CD8-positive, alpha-beta memory T cell (primary cell): ENCODE measurements around the gene PRDX1. TPM values are rescaled to one million over a fixed set of nuclear protein-coding genes. Genes with fewer than 3 reads are reported as not detected.

Experiments used
- CTCF ChIA-PET: fragments of 350-600 bp; sonication (Branson Sonifier 250); formaldehyde crosslinking; loops from one replicate; lab custom pipeline; 2021; ENCODE audit warnings: antibody characterized with exemption; lab: Charles Lee
- POLR2A ChIA-PET: fragments of 350-600 bp; sonication (Branson Sonifier 250); formaldehyde crosslinking; loops from one replicate; lab custom pipeline; 2021; ENCODE audit warnings: antibody characterized with exemption; lab: Charles Lee
- DNase-seq, 5 donors: peaks; one replicate each; pipeline versions ENCODE4 v3.0.0 to v3.0.0-alpha.2; 2020 to 2022; ENCODE audit warnings: mixed read lengths in 1 of 5
- H3K27ac ChIP-seq: one replicate; pipeline ENCODE4 v1.7.0; 2013; ENCODE audit warnings: low read depth, mild to moderate bottlenecking, low read length, moderate library complexity
- H3K27me3 ChIP-seq: 2 replicates; pipeline ENCODE4 v1.7.0; 2013; ENCODE audit warnings: low read length, mild to moderate bottlenecking; ENCODE audit not compliant: insufficient read depth, poor library complexity, severe bottlenecking
- H3K36me3 ChIP-seq: 2 replicates; pipeline ENCODE4 v1.7.0; 2013; ENCODE audit warnings: mild to moderate bottlenecking, low read length, moderate library complexity; ENCODE audit not compliant: insufficient read depth
- H3K4me1 ChIP-seq: 2 replicates; pipeline ENCODE4 v1.7.0; 2013; ENCODE audit warnings: mild to moderate bottlenecking, low read length, moderate library complexity; ENCODE audit not compliant: insufficient read depth
- H3K4me3 ChIP-seq: 2 replicates; pipeline ENCODE4 v1.7.0; 2013; ENCODE audit warnings: mild to moderate bottlenecking, low read length
- H3K9me3 ChIP-seq: 2 replicates; pipeline ENCODE4 v1.7.0; 2013; ENCODE audit warnings: mild to moderate bottlenecking, low read length
- H3K27ac Mint-ChIP-seq, 8 donors: one replicate each; pipeline ENCODE4 v1.8.0; 2020 to 2021; ENCODE audit warnings: mixed read lengths in 8 of 8, mild to moderate bottlenecking in 6 of 8, inconsistent platforms in 3 of 8, moderate library complexity in 3 of 8
- H3K27me3 Mint-ChIP-seq, 2 donors: one replicate each; pipeline ENCODE4 v1.8.0; 2020 to 2021; ENCODE audit warnings: mixed read lengths in 2 of 2, mild to moderate bottlenecking in 1 of 2, moderate library complexity in 1 of 2
- H3K36me3 Mint-ChIP-seq, 3 donors: one replicate each; pipeline ENCODE4 v1.8.0; 2020 to 2021; ENCODE audit warnings: mixed read lengths in 3 of 3, inconsistent platforms in 1 of 3, mild to moderate bottlenecking in 1 of 3
- H3K4me1 Mint-ChIP-seq, 3 donors: one replicate each; pipeline ENCODE4 v1.8.0; 2020 to 2021; ENCODE audit warnings: mixed read lengths in 3 of 3, inconsistent platforms in 1 of 3, mild to moderate bottlenecking in 1 of 3
- H3K4me3 Mint-ChIP-seq, 7 donors: one replicate each; pipeline ENCODE4 v1.8.0; 2020 to 2021; ENCODE audit warnings: mixed read lengths in 7 of 7, mild to moderate bottlenecking in 6 of 7, moderate library complexity in 4 of 7, inconsistent platforms in 2 of 7
- H3K9me3 Mint-ChIP-seq, 5 donors: one replicate each; pipeline ENCODE4 v1.8.0; 2020 to 2022; ENCODE audit warnings: mixed read lengths in 5 of 5, mild to moderate bottlenecking in 3 of 5, moderate library complexity in 2 of 5, inconsistent platforms in 1 of 5
- polyA plus RNA-seq: library from polyadenylated mRNA; unstranded; fragments of 300-500 nt; fragmentation: Illumina TruSeq; gene quantifications from one replicate; pipeline ENCODE4 v1.2.3, GENCODE V29; 2021
- total RNA-seq, 2 experiments: library from RNA; stranded (reverse); gene quantifications; one replicate each; pipeline ENCODE4 v1.2.3, GENCODE V29; 2021

Gene PRDX1
- total and polyA plus RNA-seq, 3 experiments from 2014 or later, result 261 to 849 (median 784) TPM

- no peak for DNase-seq
- peaks cover 15% of the 10 kb centered on the region for H3K4me1 ChIP-seq
- no peaks in the 10 kb centered on the region for H3K9me3 ChIP-seq
- Mint-ChIP-seq H3K27ac (peak overlapping the region in 2 of 8 donors; percentile 37 to 72), H3K27me3 (no peaks in the 10 kb centered on the region), H3K4me3 (peak overlapping the region in 4 of 7 donors; percentile 28 to 84 (median 65)), H3K9me3 (no peaks in the 10 kb centered on the region), H3K36me3 (peaks cover 0 to 11% (median 1%) of the 10 kb centered on the region in 3 donors), H3K4me1 (peaks cover 28 to 36% (median 35%) of the 10 kb centered on the region in 3 donors)
- no peaks in the 10 kb centered on the region for H3K36me3 ChIP-seq
- ChIA-PET CTCF (interaction anchor here (1.1 to 4.8 kb wide), 6 partner anchors 10 to 68 kb away, joined by 3 to 35 read pairs (median 7); partner anchors contain the start of genes PRDX1 and TESK2), POLR2A (interaction anchor here (1.4 kb wide), 1 partner anchor 19 kb away, joined by 4 read pairs; no protein-coding TSS in a partner anchor)
- no peaks in the 10 kb centered on the region for H3K27me3 ChIP-seq
- H3K4me3 ChIP-seq, result peak overlapping the region; percentile 60
- H3K27ac ChIP-seq, result no peak overlapping the region
Measured at GRCh38 chr1:45501505-45501859, 20.2 kb downstream of the PRDX1 start.

GRCh38 chr1:45499415-45499769, 22.3 kb downstream of the PRDX1 start:
- Histone ChIP-seq H3K27me3 (no peaks in the 10 kb centered on the region), H3K4me1 (peaks cover 15% of the 10 kb centered on the region), H3K4me3 (peak overlapping the region; percentile 69), H3K27ac (peak overlapping the region; percentile 59), H3K36me3 (no peaks in the 10 kb centered on the region), H3K9me3 (no peaks in the 10 kb centered on the region)
- Mint-ChIP-seq H3K36me3 (peaks cover 0 to 26% (median 4%) of the 10 kb centered on the region in 3 donors), H3K9me3 (no peaks in the 10 kb centered on the region), H3K27ac (peak overlapping the region; percentile 71 to 97 (median 91)), H3K4me1 (peaks cover 28 to 36% (median 35%) of the 10 kb centered on the region in 3 donors), H3K27me3 (no peaks in the 10 kb centered on the region), H3K4me3 (peak overlapping the region; percentile 93 to 97 (median 94))
- ChIA-PET POLR2A (interaction anchor here (0.6 to 1.8 kb wide), 14 partner anchors 9 to 724 kb away, joined by 3 to 18 read pairs (median 4); partner anchors contain the start of genes AKR1A1, MUTYH, PLK3 and PRDX1), CTCF (interaction anchor here (0.9 to 4.8 kb wide), 6 partner anchors 8 to 485 kb away, joined by 3 to 35 read pairs (median 5); partner anchors contain the start of genes MUTYH and TESK2)
- DNase-seq, result no peak

- Histone ChIP-seq H3K4me1 (peaks cover 15% of the 10 kb centered on the region), H3K36me3 (no peaks in the 10 kb centered on the region), H3K4me3 (no peak overlapping the region), H3K27ac (no peak overlapping the region), H3K9me3 (no peaks in the 10 kb centered on the region), H3K27me3 (no peaks in the 10 kb centered on the region)
- Mint-ChIP-seq H3K36me3 (peaks cover 0 to 29% (median 4%) of the 10 kb centered on the region in 3 donors), H3K27me3 (no peaks in the 10 kb centered on the region), H3K27ac (peak overlapping the region in 1 of 8 donors; percentile 71), H3K4me3 (peak overlapping the region in 4 of 7 donors; percentile 62 to 95 (median 94)), H3K4me1 (peaks cover 28 to 36% (median 35%) of the 10 kb centered on the region in 3 donors), H3K9me3 (no peaks in the 10 kb centered on the region)
- ChIA-PET CTCF (interaction anchor here (3.6 kb wide), 1 partner anchor 71 kb away, joined by 15 read pairs; no protein-coding TSS in a partner anchor), POLR2A (interaction anchor here (1.0 kb wide), 1 partner anchor 158 kb away, joined by 3 read pairs; the partner anchor contains the start of genes MUTYH and TOE1)
- no peak for DNase-seq
Measured at GRCh38 chr1:45498279-45498678, 23.4 kb downstream of the PRDX1 start.

- Histone ChIP-seq H3K27me3 (no peaks in the 10 kb centered on the region), H3K27ac (no peak overlapping the region), H3K4me1 (peaks cover 14% of the 10 kb centered on the region), H3K36me3 (no peaks in the 10 kb centered on the region), H3K4me3 (no peak overlapping the region), H3K9me3 (no peaks in the 10 kb centered on the region)
- H3K27me3 Mint-ChIP-seq, result no peaks in the 10 kb centered on the region
- no peaks in the 10 kb centered on the region for H3K9me3 Mint-ChIP-seq
- ChIA-PET CTCF (interaction anchor here (0.6 to 8.5 kb wide), 29 partner anchors 8 to 819 kb away, joined by 3 to 104 read pairs (median 4); partner anchors contain the start of genes ARMH1, CCDC163, HECTD3 and HPDL), POLR2A (no interaction called here)
- peaks cover 0 to 20% (median 5%) of the 10 kb centered on the region in 3 donors for H3K36me3 Mint-ChIP-seq
- H3K27ac Mint-ChIP-seq, result peak overlapping the region in 6 of 8 donors; percentile 1 to 77 (median 58)
- peak overlapping the region in 4 of 7 donors; percentile 38 to 66 (median 61) for H3K4me3 Mint-ChIP-seq
- peaks cover 4 to 9% (median 6%) of the 10 kb centered on the region in 3 donors for H3K4me1 Mint-ChIP-seq
- peak; percentile 34 to 58 (median 50) for DNase-seq
Measured at GRCh38 chr1:45493116-45493697, 28.5 kb downstream of the PRDX1 start.

GRCh38 chr1:45492691-45493090, 29.0 kb downstream of the PRDX1 start:
- Histone ChIP-seq H3K36me3 (no peaks in the 10 kb centered on the region), H3K4me1 (peaks cover 14% of the 10 kb centered on the region), H3K27ac (no peak overlapping the region), H3K9me3 (no peaks in the 10 kb centered on the region), H3K4me3 (no peak overlapping the region), H3K27me3 (no peaks in the 10 kb centered on the region)
- ChIA-PET POLR2A (interaction anchor here (1.1 to 3.0 kb wide), 2 partner anchors 481 to 693 kb away, joined by 6 to 16 read pairs; partner anchors contain the start of genes HECTD3, PLK3 and UROD), CTCF (interaction anchor here (0.6 to 8.5 kb wide), 27 partner anchors 9 to 819 kb away, joined by 3 to 104 read pairs (median 4); partner anchors contain the start of genes ARMH1, CCDC163, HECTD3 and HPDL)
- Mint-ChIP-seq H3K27ac (peak overlapping the region in 6 of 8 donors; percentile 1 to 77 (median 58)), H3K27me3 (no peaks in the 10 kb centered on the region), H3K4me3 (peak overlapping the region in 2 of 7 donors; percentile 60 to 62), H3K36me3 (peaks cover 0 to 20% (median 5%) of the 10 kb centered on the region in 3 donors), H3K4me1 (peaks cover 6 to 11% (median 6%) of the 10 kb centered on the region in 3 donors), H3K9me3 (no peaks in the 10 kb centered on the region)
- DNase-seq, result no peak

- H3K9me3 ChIP-seq, result no peaks in the 10 kb centered on the region
- H3K27ac Mint-ChIP-seq, result no peak overlapping the region
- peaks cover 14% of the 10 kb centered on the region for H3K4me1 ChIP-seq
- DNase-seq, result no peak
- no peaks in the 10 kb centered on the region for H3K36me3 ChIP-seq
- peaks cover 6 to 11% (median 8%) of the 10 kb centered on the region in 3 donors for H3K4me1 Mint-ChIP-seq
- no peaks in the 10 kb centered on the region for H3K27me3 Mint-ChIP-seq
- H3K27ac ChIP-seq, result no peak overlapping the region
- H3K4me3 Mint-ChIP-seq, result no peak overlapping the region
- ChIA-PET CTCF (interaction anchor here (0.6 to 8.5 kb wide), 18 partner anchors 10 to 763 kb away, joined by 3 to 104 read pairs (median 8); partner anchors contain the start of genes CCDC163, HECTD3, MMACHC and MUTYH), POLR2A (interaction anchor here (0.7 to 3.0 kb wide), 10 partner anchors 8 to 860 kb away, joined by 3 to 27 read pairs (median 6); partner anchors contain the start of genes CCDC163, HECTD3, MMACHC and MUTYH)
- peaks cover 0 to 19% (median 5%) of the 10 kb centered on the region in 3 donors for H3K36me3 Mint-ChIP-seq
- H3K4me3 ChIP-seq, result peak overlapping the region; percentile 27
- no peaks in the 10 kb centered on the region for H3K27me3 ChIP-seq
- H3K9me3 Mint-ChIP-seq, result no peaks in the 10 kb centered on the region
Measured at GRCh38 chr1:45491487-45492260, 30.0 kb downstream of the PRDX1 start.
